GM12872 (cell line): ENCODE measurements around the gene ZNF408.

ENCODE experiments used
- CTCF ChIP-seq: IDR thresholded peaks from 3 replicates; pipeline ENCODE4 v1.5.1; 2011; ENCODE audit warnings: low read depth, mild to moderate bottlenecking, low read length, moderate library complexity; ENCODE audit not compliant: insufficient read depth

ZNF408 gene

GRCh38 chr11:46700241-46701077, at the start of gene ZNF408, which contains the start of gene ARHGAP1:
Gene ZNF408 (plus strand): TSS chr11:46701031. CDS start chr11:46701048, 17 bp downstream.
Gene ARHGAP1 (minus strand): TSS chr11:46700619. CDS start chr11:46696107, 4,512 bp downstream.
- no peak for TF ChIP-seq CTCF

GRCh38 chr11:46655631-46656030, 45.2 kb upstream of the ZNF408 start:
- no peak for TF ChIP-seq CTCF

GRCh38 chr11:46657186-46657585, 43.6 kb upstream of the ZNF408 start:
- no peak for TF ChIP-seq CTCF

DNA sequence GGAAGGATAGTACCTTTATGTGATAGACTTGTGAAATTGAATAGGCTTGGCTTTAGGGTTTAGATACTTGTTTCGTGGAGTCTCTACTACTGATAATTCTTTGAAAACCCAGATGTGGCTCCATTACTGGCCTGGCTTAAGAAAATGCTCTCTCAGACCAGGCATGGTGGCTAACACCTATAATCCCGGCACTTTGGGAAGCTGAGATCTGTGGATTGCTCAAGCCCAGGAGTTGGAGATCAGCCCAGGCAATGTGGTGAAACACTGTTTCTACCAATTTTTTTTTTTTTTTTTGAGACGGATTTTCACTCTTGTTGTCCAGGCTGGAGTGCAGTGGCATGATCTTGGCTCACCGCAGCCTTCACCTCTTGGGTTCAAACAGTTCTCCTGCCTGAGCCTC, 42.6 kb upstream of the ZNF408 start:
- no peak for TF ChIP-seq CTCF

DNA sequence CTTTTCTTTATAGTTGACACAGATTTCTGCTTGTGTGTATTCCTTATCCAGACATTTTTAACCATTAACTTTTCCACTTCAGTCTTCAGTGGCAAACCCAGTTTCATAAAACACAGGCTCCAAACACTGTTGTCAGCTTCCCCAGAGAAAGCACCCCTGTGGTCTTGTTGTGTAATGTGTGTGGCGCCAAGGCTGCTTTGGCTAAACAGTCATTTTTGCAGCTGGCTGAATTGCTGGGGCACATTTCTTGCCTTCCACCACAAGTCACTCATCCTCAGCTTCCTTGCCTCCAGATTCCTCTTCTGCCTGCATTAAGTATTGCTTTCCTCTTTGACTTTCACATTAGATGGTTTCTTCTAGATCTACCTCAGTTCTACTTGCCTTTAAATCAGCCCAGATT, 40.9 kb upstream of the ZNF408 start:
- no peak for TF ChIP-seq CTCF

- no peak for TF ChIP-seq CTCF
These were observed 39.0 kb upstream of the ZNF408 start for GRCh38 chr11:46661836-46662235.

DNA sequence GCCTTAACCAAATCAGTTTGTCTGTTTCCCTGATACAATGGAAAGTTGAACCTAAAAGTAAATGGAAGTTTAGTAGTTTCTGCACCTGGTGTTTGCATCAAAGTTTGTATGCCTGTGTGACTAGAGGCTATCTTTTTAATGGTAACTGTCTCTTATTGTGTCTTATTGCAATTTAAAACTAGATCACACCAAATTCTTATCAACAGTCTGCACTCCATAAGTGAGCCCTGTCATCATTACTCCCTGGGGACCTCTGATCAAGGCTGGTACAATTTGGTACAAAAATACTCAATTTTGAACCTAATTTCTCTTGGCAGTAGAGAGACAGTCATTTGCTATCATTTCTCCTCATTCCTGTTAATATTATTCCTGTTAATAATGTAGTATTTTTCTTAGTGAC, 38.5 kb upstream of the ZNF408 start:
- no peak for TF ChIP-seq CTCF
